ENCODE data around the gene AP1AR.

GRCh38 chr4:112318239-112319142 lies 86.9 kb downstream of the AP1AR start:
- no peak for TF ChIP-seq CTCF (IDR thresholded peaks at IDR 0.05; ENCODE audit: low read depth, low read length, missing input control)
- no peak for TF ChIP-seq EGR1 (IDR thresholded peaks at IDR 0.05; ENCODE audit: low read depth in 2 of 2)
- TF ChIP-seq REST (IDR thresholded peaks at IDR 0.05) = no peak
- no peak for TF ChIP-seq SP1 (IDR thresholded peaks at IDR 0.05)
- TF ChIP-seq TAF1 (conservative IDR thresholded peaks at IDR 0.05) = no peak
- no peak for TF ChIP-seq RXRA (IDR thresholded peaks at IDR 0.05)
- TF ChIP-seq GABPA (IDR thresholded peaks at IDR 0.05 in 1 of 2, conservative IDR thresholded peaks at IDR 0.05 in 1 of 2) = no peak
- no peak for TF ChIP-seq MAX (IDR thresholded peaks at IDR 0.05)
- TF ChIP-seq FOXA1 (IDR thresholded peaks at IDR 0.05) = no peak
- no peak for TF ChIP-seq HNF4A (conservative IDR thresholded peaks at IDR 0.05)
